Stomach (tissue), 4 donors: Measurements from ENCODE around the gene NTNG1.

Experiments used
- EP300 ChIP-seq: sonication (generic); formaldehyde crosslinking; IDR thresholded peaks from one replicate; pipeline ENCODE4 v1.6.1; 2017; ENCODE audit warnings: antibody characterized with exemption
- POLR2A ChIP-seq, 4 donors: fragments of 450-650 bp; IDR thresholded peaks; one replicate each; pipeline ENCODE4 v1.6.1; 2016; ENCODE audit warnings: antibody characterized with exemption in 4 of 4, control low read depth in 2 of 4, mild to moderate bottlenecking in 1 of 4, moderate library complexity in 1 of 4
- TF ChIP-seq, protein P1 (sequence below), 7 experiments: fragments of 450-650 bp in 4 of 7; fragments of 200-600 bp in 3 of 7; sonication (generic) in 3 of 7; IDR thresholded peaks; one replicate each; pipeline ENCODE4 v1.5.1; 2016 to 2019; ENCODE audit warnings: antibody characterized with exemption in 7 of 7, control low read depth in 2 of 7, mild to moderate bottlenecking in 1 of 7

GRCh38 chr1:107158496-107158895 is 17.7 kb downstream of the NTNG1 start:
- TF ChIP-seq, protein P1, sequence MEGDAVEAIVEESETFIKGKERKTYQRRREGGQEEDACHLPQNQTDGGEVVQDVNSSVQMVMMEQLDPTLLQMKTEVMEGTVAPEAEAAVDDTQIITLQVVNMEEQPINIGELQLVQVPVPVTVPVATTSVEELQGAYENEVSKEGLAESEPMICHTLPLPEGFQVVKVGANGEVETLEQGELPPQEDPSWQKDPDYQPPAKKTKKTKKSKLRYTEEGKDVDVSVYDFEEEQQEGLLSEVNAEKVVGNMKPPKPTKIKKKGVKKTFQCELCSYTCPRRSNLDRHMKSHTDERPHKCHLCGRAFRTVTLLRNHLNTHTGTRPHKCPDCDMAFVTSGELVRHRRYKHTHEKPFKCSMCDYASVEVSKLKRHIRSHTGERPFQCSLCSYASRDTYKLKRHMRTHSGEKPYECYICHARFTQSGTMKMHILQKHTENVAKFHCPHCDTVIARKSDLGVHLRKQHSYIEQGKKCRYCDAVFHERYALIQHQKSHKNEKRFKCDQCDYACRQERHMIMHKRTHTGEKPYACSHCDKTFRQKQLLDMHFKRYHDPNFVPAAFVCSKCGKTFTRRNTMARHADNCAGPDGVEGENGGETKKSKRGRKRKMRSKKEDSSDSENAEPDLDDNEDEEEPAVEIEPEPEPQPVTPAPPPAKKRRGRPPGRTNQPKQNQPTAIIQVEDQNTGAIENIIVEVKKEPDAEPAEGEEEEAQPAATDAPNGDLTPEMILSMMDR (IDR thresholded peaks at IDR 0.05): no peak
- TF ChIP-seq POLR2A (IDR thresholded peaks at IDR 0.05): no peak
- no peak for TF ChIP-seq EP300
